Thoracic aorta (tissue), 2 donors: ENCODE results near the gene PLEKHG4. TPM values are rescaled to one million over a fixed set of nuclear protein-coding genes. Genes with fewer than 3 reads are reported as not detected.

Experiments
- ATAC-seq: fragments of 150-250 bp; one replicate; pipeline ENCODE4 v1.8.0; 2017; ENCODE audit warnings: low read depth; ENCODE audit not compliant: insufficient number of reproducible peaks, low FRiP score
- DNase-seq: peaks from one replicate; pipeline ENCODE4 v3.0.0-alpha.2; 2020; ENCODE audit warnings: low spot score
- H3K27ac ChIP-seq, 2 donors: fragments of 200-600 bp; sonication (generic); 1 replicate in 1 of 2; 2 replicates in 1 of 2; pipeline ENCODE4 v1.5.1; 2016; ENCODE audit warnings: mild to moderate bottlenecking in 2 of 2, moderate library complexity in 2 of 2
- H3K27me3 ChIP-seq: fragments of 200-600 bp; sonication (generic); replicated peaks from 2 replicates; pipeline ENCODE4 v1.6.0; 2016; ENCODE audit warnings: mild to moderate bottlenecking; ENCODE audit not compliant: insufficient read depth
- H3K36me3 ChIP-seq: fragments of 200-600 bp; sonication (generic); one replicate; pipeline ENCODE4 v1.5.1; 2016
- H3K4me1 ChIP-seq, 2 donors: fragments of 200-600 bp; sonication (generic); 1 replicate in 1 of 2; 2 replicates in 1 of 2; pipeline versions ENCODE4 v1.5.1 to v1.6.0; 2016; ENCODE audit warnings: low read depth in 2 of 2, mild to moderate bottlenecking in 1 of 2; ENCODE audit not compliant: control insufficient read depth in 1 of 2
- H3K4me3 ChIP-seq: fragments of 200-600 bp; sonication (generic); 2 replicates; pipeline ENCODE4 v1.5.1; 2016; ENCODE audit warnings: mild to moderate bottlenecking
- H3K9me3 ChIP-seq: fragments of 200-600 bp; sonication (generic); 2 replicates; pipeline ENCODE4 v1.5.1; 2016
- CTCF ChIP-seq: fragments of 200-600 bp; sonication (generic); IDR thresholded peaks from one replicate; pipeline ENCODE4 v1.5.1; 2019; ENCODE audit warnings: antibody characterized with exemption
- total RNA-seq, 2 donors: library from RNA; depleted of rRNA; stranded (reverse); fragments of >200 nt; gene quantifications; one replicate each; pipeline versions ENCODE4 v1.1.0 to v1.2.3, GENCODE V29; 2016

Gene PLEKHG4
- total RNA-seq, 2 donors from 2014 or later = 3.1 to 15.6 TPM

- H3K4me3 ChIP-seq = no peak overlapping the region
- no peak overlapping the region for H3K27ac ChIP-seq
- TF ChIP-seq CTCF = no peak
- no peak for ATAC-seq
- DNase-seq = no peak
- no peaks in the 10 kb centered on the region for H3K36me3 ChIP-seq
- no peaks in the 10 kb centered on the region for H3K9me3 ChIP-seq
- H3K4me1 ChIP-seq = no peaks in the 10 kb centered on the region
- no peaks in the 10 kb centered on the region for H3K27me3 ChIP-seq
Observed at GRCh38 chr16:67264277-67264676, 15.1 kb upstream of the PLEKHG4 start.

- Histone ChIP-seq H3K27ac (no peak overlapping the region), H3K9me3 (no peaks in the 10 kb centered on the region), H3K4me1 (no peaks in the 10 kb centered on the region), H3K36me3 (no peaks in the 10 kb centered on the region), H3K4me3 (no peak overlapping the region), H3K27me3 (no peaks in the 10 kb centered on the region)
- ATAC-seq = no peak
- DNase-seq = no peak
- no peak for TF ChIP-seq CTCF
Observed at GRCh38 chr16:67264866-67265265, 14.5 kb upstream of the PLEKHG4 start.

DNA sequence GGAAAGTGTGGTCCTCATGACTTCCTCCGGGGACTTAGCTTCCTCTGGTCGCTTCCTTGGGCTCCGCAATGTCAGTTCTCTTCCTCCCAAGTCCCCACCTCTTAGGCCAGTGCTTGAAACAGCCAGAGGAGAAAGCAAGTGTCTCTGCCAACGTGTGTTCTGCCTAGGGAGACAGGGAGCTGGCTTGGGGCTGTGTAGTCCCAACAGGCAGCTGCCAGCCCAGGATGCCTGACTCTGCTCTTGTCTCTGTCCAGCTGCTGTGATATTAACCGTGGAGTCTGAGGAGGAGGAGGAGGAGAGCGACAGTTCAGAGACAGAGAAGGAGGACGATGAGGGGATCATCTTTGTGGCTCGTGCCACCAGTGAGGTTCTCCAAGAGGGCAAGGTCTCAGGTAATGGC lies 13.5 kb upstream of the PLEKHG4 start:
- no peaks in the 10 kb centered on the region for H3K4me1 ChIP-seq
- H3K4me3 ChIP-seq = no peak overlapping the region
- no peaks in the 10 kb centered on the region for H3K36me3 ChIP-seq
- H3K9me3 ChIP-seq = no peaks in the 10 kb centered on the region
- TF ChIP-seq CTCF = no peak
- no peak for DNase-seq
- H3K27me3 ChIP-seq = no peaks in the 10 kb centered on the region
- no peak for ATAC-seq
- H3K27ac ChIP-seq = no peak overlapping the region

DNA sequence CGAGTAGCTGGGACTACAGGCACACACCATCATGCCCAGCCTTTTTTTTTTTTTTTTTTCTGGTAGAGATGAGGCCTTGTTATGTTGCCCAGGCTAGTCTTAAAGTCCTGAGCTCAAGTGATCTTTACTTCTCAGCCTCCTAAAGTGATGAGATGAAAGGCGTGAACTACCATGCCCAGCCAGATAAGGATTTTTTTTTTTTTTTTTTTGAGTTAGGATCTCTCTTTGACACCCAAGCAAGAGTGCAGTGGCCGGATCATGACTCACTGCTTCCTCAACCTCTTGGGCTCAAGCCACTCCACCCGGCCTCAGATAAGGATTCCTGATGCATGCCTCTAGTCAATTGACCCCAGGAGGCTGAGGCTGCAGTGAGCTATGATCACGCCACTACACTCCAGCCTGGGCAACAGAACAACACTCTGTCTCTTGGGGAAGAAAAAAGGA lies 11.2 kb upstream of the PLEKHG4 start:
- no peak for TF ChIP-seq CTCF
- ATAC-seq = no peak
- Histone ChIP-seq H3K9me3 (no peaks in the 10 kb centered on the region), H3K4me1 (no peaks in the 10 kb centered on the region), H3K4me3 (no peak overlapping the region), H3K36me3 (no peaks in the 10 kb centered on the region), H3K27me3 (no peaks in the 10 kb centered on the region), H3K27ac (no peak overlapping the region)
- DNase-seq = no peak

DNA sequence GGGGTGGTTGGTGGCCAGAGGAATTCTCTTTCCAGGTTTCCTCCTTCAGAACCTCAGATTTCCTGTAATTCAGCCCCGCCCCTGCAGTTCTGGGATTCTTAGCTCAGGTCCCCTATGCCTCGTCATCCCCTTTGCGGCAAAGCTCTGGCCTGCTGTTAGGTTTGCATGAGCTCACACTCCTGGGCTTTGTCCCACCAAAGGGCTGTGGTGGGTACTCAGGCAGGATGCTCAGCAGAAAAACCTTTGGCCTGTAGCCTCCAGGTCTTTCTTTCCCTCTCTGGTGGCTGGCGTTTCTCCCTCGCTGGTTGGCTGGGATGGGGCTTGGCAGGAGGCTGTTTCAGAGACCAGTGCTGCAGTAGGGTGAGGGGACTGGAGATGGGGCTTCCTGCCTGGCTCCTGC lies 9.6 kb upstream of the PLEKHG4 start:
- H3K4me3 ChIP-seq = no peak overlapping the region
- no peak for ATAC-seq
- no peaks in the 10 kb centered on the region for H3K36me3 ChIP-seq
- H3K27me3 ChIP-seq = no peaks in the 10 kb centered on the region
- H3K9me3 ChIP-seq = no peaks in the 10 kb centered on the region
- no peak for DNase-seq
- H3K27ac ChIP-seq = no peak overlapping the region
- TF ChIP-seq CTCF = no peak
- no peaks in the 10 kb centered on the region for H3K4me1 ChIP-seq
